GM23338 (cell line): ENCODE results near the gene SCN1B. TPM values are rescaled to one million over a fixed set of nuclear protein-coding genes. Genes with fewer than 3 reads are reported as not detected.

Source experiments
- ATAC-seq: fragments of 200-7000 bp; cut with Tn5 transposase; 3 replicates; pipeline ENCODE4 v1.9.1; 2020
- DNase-seq: peaks from one replicate; pipeline ENCODE4 v3.0.0-alpha.2; 2015; ENCODE audit warnings: low spot score
- H2AFZ ChIP-seq: fragments of 200-600 bp; sonication (generic); 2 replicates; pipeline ENCODE4 v1.8.0; 2016; ENCODE audit warnings: antibody characterized with exemption, mild to moderate bottlenecking, moderate library complexity
- H3F3A ChIP-seq: fragments of 200-600 bp; sonication (generic); replicated peaks from 2 replicates; pipeline ENCODE4 v1.8.0; 2017; ENCODE audit warnings: antibody characterized with exemption, mixed run types, low read depth
- H3K27ac ChIP-seq: fragments of 200-600 bp; sonication (generic); 2 replicates; pipeline ENCODE4 v1.6.1; 2016; ENCODE audit warnings: low read depth
- H3K27me3 ChIP-seq: fragments of 200-600 bp; sonication (generic); 2 replicates; pipeline ENCODE4 v1.8.0; 2016; ENCODE audit warnings: mild to moderate bottlenecking, mixed run types, moderate library complexity; ENCODE audit not compliant: insufficient read depth
- H3K36me3 ChIP-seq: fragments of 200-600 bp; sonication (generic); 2 replicates; pipeline ENCODE4 v1.8.0; 2016; ENCODE audit warnings: mild to moderate bottlenecking; ENCODE audit not compliant: insufficient read depth
- H3K4me1 ChIP-seq: fragments of 200-600 bp; sonication (generic); 2 replicates; pipeline ENCODE4 v1.8.0; 2016; ENCODE audit warnings: mild to moderate bottlenecking, moderate library complexity; ENCODE audit not compliant: insufficient read depth
- H3K4me2 ChIP-seq: fragments of 200-600 bp; sonication (generic); 2 replicates; pipeline ENCODE4 v1.7.1; 2017; ENCODE audit warnings: mixed run types
- H3K4me3 ChIP-seq: fragments of 200-600 bp; sonication (generic); 2 replicates; pipeline ENCODE4 v1.6.1; 2016; ENCODE audit warnings: mixed run types
- H3K79me2 ChIP-seq: fragments of 200-600 bp; sonication (generic); replicated peaks from 2 replicates; pipeline ENCODE4 v1.8.0; 2017; ENCODE audit warnings: mild to moderate bottlenecking; ENCODE audit not compliant: insufficient read depth
- H3K9me2 ChIP-seq: fragments of 200-600 bp; sonication (generic); 2 replicates; pipeline ENCODE4 v1.8.0; 2017; ENCODE audit not compliant: insufficient read depth
- H4K20me1 ChIP-seq: fragments of 200-600 bp; sonication (generic); replicated peaks from 2 replicates; pipeline ENCODE4 v1.8.0; 2017; ENCODE audit warnings: mild to moderate bottlenecking; ENCODE audit not compliant: insufficient read depth
- H3K27ac Mint-ChIP-seq: 2 replicates; pipeline ENCODE4 v1.8.0; 2020; ENCODE audit warnings: inconsistent platforms, mild to moderate bottlenecking, moderate library complexity, mixed read lengths
- H3K27me3 Mint-ChIP-seq: 3 replicates; pipeline ENCODE4 v1.8.0; 2022; ENCODE audit warnings: low read depth, mild to moderate bottlenecking, moderate library complexity, mixed read lengths, inconsistent platforms; ENCODE audit not compliant: insufficient read depth, poor library complexity
- H3K36me3 Mint-ChIP-seq: 3 replicates; pipeline ENCODE4 v1.8.0; 2021; ENCODE audit warnings: low read depth, mild to moderate bottlenecking, inconsistent platforms, moderate library complexity, mixed read lengths
- H3K4me1 Mint-ChIP-seq: 3 replicates; pipeline ENCODE4 v1.8.0; 2020; ENCODE audit warnings: mild to moderate bottlenecking, inconsistent platforms, mixed read lengths
- H3K4me3 Mint-ChIP-seq: 3 replicates; pipeline ENCODE4 v1.8.0; 2021; ENCODE audit warnings: moderate library complexity, mild to moderate bottlenecking, inconsistent platforms, mixed read lengths
- H3K9me3 Mint-ChIP-seq: 3 replicates; pipeline ENCODE4 v1.8.0; 2020; ENCODE audit warnings: moderate library complexity, mild to moderate bottlenecking, inconsistent platforms, mixed read lengths
- POLR2AphosphoS5 ChIP-seq: IDR thresholded peaks from 2 replicates; pipeline ENCODE4 v1.6.1; 2016; ENCODE audit warnings: antibody characterized with exemption, low read depth
- REST ChIP-seq: IDR thresholded peaks from one replicate; pipeline ENCODE4 v1.6.1; 2018; ENCODE audit warnings: antibody characterized with exemption; ENCODE audit not compliant: unreplicated experiment
- ZNF331 ChIP-seq: fragments of 250-450 bp; sonication (Bioruptor Pico); IDR thresholded peaks from 2 replicates; pipeline ENCODE4 v1.5.0; 2020; ENCODE audit warnings: low read depth, mild to moderate bottlenecking, moderate library complexity
- polyA plus RNA-seq: library from polyadenylated mRNA; unstranded; fragments of >200 nt; fragmentation: Nextera tagmentation; extraction: Ambion mirVana; gene quantifications from 2 replicates; pipeline ENCODE4 v1.2.1, GENCODE V29; 2016
- total RNA-seq: library from RNA; depleted of rRNA; stranded (reverse); fragments of >200 nt; shearing (Covaris generic); gene quantifications from 2 replicates; pipeline ENCODE4 v1.2.3, GENCODE V29; 2014
- TF ChIP-seq, protein P1 (sequence below): IDR thresholded peaks from 2 replicates; pipeline ENCODE4 v1.6.1; 2016; ENCODE audit warnings: antibody characterized with exemption

Gene SCN1B
- total and polyA plus RNA-seq, 2 experiments from 2014 or later: 1.7 to 4.8 TPM

- TF ChIP-seq, protein P1, sequence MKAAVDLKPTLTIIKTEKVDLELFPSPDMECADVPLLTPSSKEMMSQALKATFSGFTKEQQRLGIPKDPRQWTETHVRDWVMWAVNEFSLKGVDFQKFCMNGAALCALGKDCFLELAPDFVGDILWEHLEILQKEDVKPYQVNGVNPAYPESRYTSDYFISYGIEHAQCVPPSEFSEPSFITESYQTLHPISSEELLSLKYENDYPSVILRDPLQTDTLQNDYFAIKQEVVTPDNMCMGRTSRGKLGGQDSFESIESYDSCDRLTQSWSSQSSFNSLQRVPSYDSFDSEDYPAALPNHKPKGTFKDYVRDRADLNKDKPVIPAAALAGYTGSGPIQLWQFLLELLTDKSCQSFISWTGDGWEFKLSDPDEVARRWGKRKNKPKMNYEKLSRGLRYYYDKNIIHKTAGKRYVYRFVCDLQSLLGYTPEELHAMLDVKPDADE: 0 out of 2 replicates have a peak, but pooled peaks have one; percentile 4
- TF ChIP-seq ZNF331 (CRISPR knock-in tag): no peak
Measured at GRCh38 chr19:35039881-35040825, 9.9 kb downstream of the SCN1B start (continued).

DNA sequence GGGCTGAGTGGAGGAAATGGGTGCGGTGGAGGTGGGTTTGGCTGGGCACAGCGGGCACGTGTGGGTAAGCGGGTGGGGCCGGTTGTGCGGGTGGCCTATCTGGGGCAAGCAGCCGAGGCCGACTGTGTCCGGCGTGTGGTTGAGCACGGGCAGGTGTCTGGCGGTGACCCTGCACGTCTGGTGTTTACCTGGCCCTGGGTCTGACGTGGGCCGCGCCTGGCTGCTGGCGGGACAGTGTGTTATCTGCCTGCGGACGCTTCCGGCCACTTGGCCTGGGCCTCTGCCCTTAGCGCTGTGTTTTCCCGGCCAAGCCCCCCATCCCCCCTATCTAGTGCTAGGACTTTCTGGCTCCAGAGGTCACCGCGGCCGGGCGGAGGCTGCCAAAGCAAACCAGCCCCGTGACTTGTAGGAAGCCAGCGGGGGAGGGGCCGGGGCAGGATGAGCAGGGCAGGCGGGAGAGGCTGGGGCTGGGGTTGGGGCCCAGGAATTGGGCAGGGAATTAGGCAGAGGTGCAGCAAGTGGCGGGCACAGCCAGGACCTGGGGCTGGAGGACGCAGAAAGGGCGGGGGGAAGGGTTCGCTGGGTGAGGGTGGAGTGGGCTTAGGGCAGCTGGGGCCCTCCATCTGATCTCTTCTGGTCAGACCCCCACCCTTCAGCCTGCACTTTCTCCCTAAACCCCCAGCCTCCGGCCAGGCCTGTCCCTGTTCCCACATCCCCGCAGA is 10.7 kb downstream of the SCN1B start:
- DNase-seq (peak; percentile 93), ATAC-seq (peak; percentile 57)
- H3F3A ChIP-seq: peaks cover 11% of the 10 kb centered on the region; the same call in 1 of the 2 replicates
- Mint-ChIP-seq H3K27me3 (peaks cover 8% of the 10 kb centered on the region), H3K4me1 (peaks cover 50% of the 10 kb centered on the region), H3K36me3 (no peaks in the 10 kb centered on the region; the same call in 2 of the 3 replicates), H3K4me3 (peak overlapping the region; percentile 74), H3K9me3 (no peaks in the 10 kb centered on the region), H3K27ac (peak overlapping the region; percentile 92)
- H3K27me3 ChIP-seq: no peaks in the 10 kb centered on the region
- TF ChIP-seq POLR2AphosphoS5 (peak; percentile 72), ZNF331 (CRISPR knock-in tag) (no peak)
- TF ChIP-seq, protein P1: peak; percentile 37; the same call in 1 of the 2 replicates
- no peaks in the 10 kb centered on the region for H3K9me2 ChIP-seq
- peaks cover 17% of the 10 kb centered on the region; the same call in 1 of the 2 replicates for H3K79me2 ChIP-seq
- H2AFZ ChIP-seq: peak overlapping the region; percentile 78; the same call in 1 of the 2 replicates
- no peaks in the 10 kb centered on the region for H3K36me3 ChIP-seq
- peak overlapping the region; percentile 80; the same call in 1 of the 2 replicates for H3K27ac ChIP-seq
- H3K4me2 ChIP-seq: peak overlapping the region; percentile 94
- H4K20me1 ChIP-seq: no peaks in the 10 kb centered on the region; the same call in 1 of the 2 replicates
- peak overlapping the region; percentile 74 for H3K4me3 ChIP-seq
- H3K4me1 ChIP-seq: peaks cover 43% of the 10 kb centered on the region

GRCh38 chr19:35041548-35042055 is 11.3 kb downstream of the SCN1B start, which contains the start of gene HPN:
TSS of gene HPN (plus strand) at chr19:35041721. CDS start at chr19:35042507, 786 bp downstream.
- DNase-seq (peak; percentile 92), ATAC-seq (peak; percentile 80)
- Mint-ChIP-seq H3K4me3 (peak within 1 kb of the TSS; percentile 74), H3K4me1 (peaks cover 50% of the 10 kb centered on the region), H3K27me3 (peaks cover 8% of the 10 kb centered on the region), H3K27ac (peak within 1 kb of the TSS; percentile 92), H3K9me3 (no peaks in the 10 kb centered on the region), H3K36me3 (no peaks in the 10 kb centered on the region; the same call in 2 of the 3 replicates)
- H3K9me2 ChIP-seq: no peaks in the 10 kb centered on the region
- H2AFZ ChIP-seq: peak within 1 kb of the TSS; percentile 78; the same call in 1 of the 2 replicates
- H3K4me3 ChIP-seq: peak within 1 kb of the TSS; percentile 74
- H3K4me1 ChIP-seq: peaks cover 44% of the 10 kb centered on the region
- no peaks in the 10 kb centered on the region for H3K27me3 ChIP-seq
- no peaks in the 10 kb centered on the region for H3K36me3 ChIP-seq
- H3K4me2 ChIP-seq: peak within 1 kb of the TSS; percentile 94
- H3F3A ChIP-seq: peaks cover 11% of the 10 kb centered on the region; the same call in 1 of the 2 replicates
- peaks cover 17% of the 10 kb centered on the region; the same call in 1 of the 2 replicates for H3K79me2 ChIP-seq
- peak within 1 kb of the TSS; percentile 80; the same call in 1 of the 2 replicates for H3K27ac ChIP-seq
- no peak for TF ChIP-seq REST
- TF ChIP-seq POLR2AphosphoS5: peak; percentile 68
- H4K20me1 ChIP-seq: no peaks in the 10 kb centered on the region; the same call in 1 of the 2 replicates
